ENCODE results near the gene TIGD6. TPM values are rescaled to one million over a fixed set of nuclear protein-coding genes. Genes with fewer than 3 reads are reported as not detected.

Gene TIGD6
- total RNA-seq (1 to 10 TPM; 1.5 to 3.6 (median 2.0) TPM), polyA plus RNA-seq (1 to 10 TPM; 2.3 to 2.6 TPM)

- no peak for TF ChIP-seq CTCF (IDR thresholded peaks at IDR 0.05)
- 1% methylated on average over 69 to 72 of the region's 72 CpGs for WGBS, 2 donors
- DNase-seq (peak; percentile 92 to 98 (median 94)), FAIRE-seq (no peak), ATAC-seq (peak; percentile 91 to 95 (median 94))
- Histone ChIP-seq H3K4me1 (peaks cover 14 to 18% (median 16%) of the 10 kb centered on the region in 3 donors), H3K9me3 (no peaks in the 10 kb centered on the region), H3K4me3 (peak within 1 kb of the TSS; percentile 82 to 100 (median 95)), H3K36me3 (peaks cover 0 to 7% (median 0%) of the 10 kb centered on the region in 3 donors), H3K27ac (peak within 1 kb of the TSS; percentile 82 to 93 (median 88)), H3K27me3 (no peaks in the 10 kb centered on the region)
- intact Hi-C loops (cut with DNase I) = no loop called here
Measured at GRCh38 chr5:150000256-150000989, at the start of gene TIGD6, which contains the start of gene HMGXB3. Gene TIGD6, minus strand, starts transcription at chr5:150000654. Its CDS starts 4,306 bp downstream, at chr5:149996348. Gene HMGXB3, plus strand, starts transcription at chr5:150000739. Its CDS starts 4,114 bp downstream, at chr5:150004853.

DNA sequence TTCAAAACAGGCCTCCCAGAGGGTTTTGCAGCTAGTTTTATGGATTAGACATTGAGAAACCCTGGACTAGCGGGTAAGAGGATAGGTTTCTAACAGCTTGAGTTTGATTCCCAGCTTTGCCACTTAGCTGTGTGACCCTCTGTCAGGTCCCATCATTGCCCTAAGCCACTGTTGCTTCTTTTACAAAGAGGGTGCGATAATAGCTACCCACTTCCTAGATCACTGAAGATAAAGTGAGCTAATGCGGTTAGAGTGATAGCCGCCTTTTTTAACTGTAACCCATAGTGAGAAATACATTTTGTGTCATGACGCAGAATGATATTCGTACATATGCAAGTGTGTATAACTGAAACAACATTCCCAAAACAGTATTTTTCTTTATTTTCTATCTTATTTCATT, 45.6 kb upstream of the TIGD6 start:
- Histone ChIP-seq H3K27me3 (no peaks in the 10 kb centered on the region), H3K36me3 (peaks cover 2 to 76% (median 23%) of the 10 kb centered on the region in 3 donors), H3K4me3 (no peak overlapping the region), H3K9me3 (no peaks in the 10 kb centered on the region), H3K4me1 (no peaks in the 10 kb centered on the region), H3K27ac (no peak overlapping the region)
- FAIRE-seq (no peak), DNase-seq (no peak), ATAC-seq (no peak)
- 95 to 97% methylated on average over 6 of the region's 6 CpGs for WGBS, 2 donors
- TF ChIP-seq CTCF (IDR thresholded peaks at IDR 0.05) = no peak
- intact Hi-C loops (cut with DNase I) = no loop called here

- FAIRE-seq (no peak), DNase-seq (no peak), ATAC-seq (no peak)
- intact Hi-C loops (cut with DNase I) = no loop called here
- no peak for TF ChIP-seq CTCF (IDR thresholded peaks at IDR 0.05)
- Histone ChIP-seq H3K36me3 (peaks cover 4 to 76% (median 28%) of the 10 kb centered on the region in 3 donors), H3K4me1 (no peaks in the 10 kb centered on the region), H3K27me3 (no peaks in the 10 kb centered on the region), H3K27ac (no peak overlapping the region), H3K9me3 (no peaks in the 10 kb centered on the region), H3K4me3 (no peak overlapping the region)
- 85 to 88% methylated on average over 6 of the region's 6 CpGs for WGBS, 2 donors
Measured at GRCh38 chr5:150045549-150045948, 45.1 kb upstream of the TIGD6 start.

DNA sequence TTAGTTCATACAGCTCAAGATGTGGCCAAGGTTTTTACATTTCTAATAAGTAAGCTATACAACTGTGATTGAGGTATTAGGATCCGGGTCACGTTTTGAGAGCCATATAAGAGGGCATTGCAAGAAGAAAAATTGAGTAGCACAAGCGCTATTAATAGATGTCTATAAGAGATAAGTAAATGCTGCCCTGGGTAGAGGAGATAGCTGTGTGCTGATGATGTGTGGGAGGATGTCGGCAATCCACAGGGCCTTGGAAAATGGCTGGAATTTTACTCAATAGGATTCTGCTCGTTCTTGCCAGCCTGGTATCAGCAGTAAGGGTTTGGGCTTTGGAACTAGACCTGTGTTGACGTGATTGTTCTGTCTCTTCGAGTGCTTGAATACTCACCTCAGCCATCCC, 44.3 kb upstream of the TIGD6 start:
- Histone ChIP-seq H3K9me3 (no peaks in the 10 kb centered on the region), H3K27me3 (no peaks in the 10 kb centered on the region), H3K27ac (no peak overlapping the region), H3K4me1 (no peaks in the 10 kb centered on the region), H3K4me3 (no peak overlapping the region), H3K36me3 (peaks cover 7 to 73% (median 25%) of the 10 kb centered on the region in 3 donors)
- intact Hi-C loops (cut with DNase I) = no loop called here
- no peak for DNase-seq
- TF ChIP-seq CTCF (IDR thresholded peaks at IDR 0.05) = no peak
- no peak for FAIRE-seq
- WGBS, 2 donors = 87 to 91% methylated on average over 7 of the region's 7 CpGs
- ATAC-seq = no peak

- H3K36me3 ChIP-seq = peaks cover 7 to 69% (median 25%) of the 10 kb centered on the region in 3 donors
Measured at GRCh38 chr5:150044329-150044681, 43.9 kb upstream of the TIGD6 start.

More at GRCh38 chr5:150044329-150044681, 43.9 kb upstream of the TIGD6 start:
- DNase-seq = no peak
- Histone ChIP-seq H3K27me3 (no peaks in the 10 kb centered on the region), H3K4me3 (no peak overlapping the region), H3K9me3 (no peaks in the 10 kb centered on the region), H3K27ac (no peak overlapping the region), H3K4me1 (no peaks in the 10 kb centered on the region)
- no peak for TF ChIP-seq CTCF (IDR thresholded peaks at IDR 0.05)
- intact Hi-C loops (cut with DNase I) = no loop called here
- ATAC-seq = no peak
- FAIRE-seq = no peak

Data from pancreas (tissue), 10 donors.